ENCODE measurements around the gene DCAF10.

DNA sequence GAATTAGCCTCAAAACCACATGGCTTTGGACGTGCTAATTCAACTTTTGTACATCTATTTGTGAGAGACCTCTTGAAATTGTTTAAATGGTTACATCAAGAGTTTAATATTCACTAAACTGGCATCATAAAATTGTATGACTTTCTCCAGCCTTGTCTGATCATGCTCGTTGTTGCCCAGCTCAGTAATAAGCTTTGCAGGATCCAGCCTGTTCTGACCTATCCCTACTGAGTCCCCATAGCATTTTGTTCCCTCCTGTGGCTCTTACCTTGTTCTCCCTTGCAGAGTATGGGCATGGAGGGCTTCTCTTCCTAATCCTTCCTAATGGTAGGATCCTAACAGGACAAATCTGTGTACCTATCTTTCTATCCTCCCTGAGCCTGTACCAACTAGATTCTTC lies 22.1 kb upstream of the DCAF10 start:
- TF ChIP-seq, protein P1, sequence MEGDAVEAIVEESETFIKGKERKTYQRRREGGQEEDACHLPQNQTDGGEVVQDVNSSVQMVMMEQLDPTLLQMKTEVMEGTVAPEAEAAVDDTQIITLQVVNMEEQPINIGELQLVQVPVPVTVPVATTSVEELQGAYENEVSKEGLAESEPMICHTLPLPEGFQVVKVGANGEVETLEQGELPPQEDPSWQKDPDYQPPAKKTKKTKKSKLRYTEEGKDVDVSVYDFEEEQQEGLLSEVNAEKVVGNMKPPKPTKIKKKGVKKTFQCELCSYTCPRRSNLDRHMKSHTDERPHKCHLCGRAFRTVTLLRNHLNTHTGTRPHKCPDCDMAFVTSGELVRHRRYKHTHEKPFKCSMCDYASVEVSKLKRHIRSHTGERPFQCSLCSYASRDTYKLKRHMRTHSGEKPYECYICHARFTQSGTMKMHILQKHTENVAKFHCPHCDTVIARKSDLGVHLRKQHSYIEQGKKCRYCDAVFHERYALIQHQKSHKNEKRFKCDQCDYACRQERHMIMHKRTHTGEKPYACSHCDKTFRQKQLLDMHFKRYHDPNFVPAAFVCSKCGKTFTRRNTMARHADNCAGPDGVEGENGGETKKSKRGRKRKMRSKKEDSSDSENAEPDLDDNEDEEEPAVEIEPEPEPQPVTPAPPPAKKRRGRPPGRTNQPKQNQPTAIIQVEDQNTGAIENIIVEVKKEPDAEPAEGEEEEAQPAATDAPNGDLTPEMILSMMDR (IDR thresholded peaks at IDR 0.05) = no peak
- no peak for TF ChIP-seq POLR2AphosphoS5 (IDR thresholded peaks at IDR 0.05; ENCODE audit: insufficient read depth in 1 of 2, low read depth in 1 of 2)
- TF ChIP-seq POLR2A (IDR thresholded peaks at IDR 0.05) = no peak

All from vagina (tissue), 2 donors.